NCI-H446 treated with DMSO at 0.1 percent for 48 hours (cell line): ENCODE results near the gene NDUFAB1.
"Not testable (repeated sequence)": the region's sequence is repeated elsewhere in the genome, so short reads cannot be mapped to it uniquely, and the experiment has no call there.

Experiments
- DNase-seq: peaks from one replicate; lab custom pipeline; 2025; lab: John Stamatoyannopoulos, UW

NDUFAB1 gene

DNA sequence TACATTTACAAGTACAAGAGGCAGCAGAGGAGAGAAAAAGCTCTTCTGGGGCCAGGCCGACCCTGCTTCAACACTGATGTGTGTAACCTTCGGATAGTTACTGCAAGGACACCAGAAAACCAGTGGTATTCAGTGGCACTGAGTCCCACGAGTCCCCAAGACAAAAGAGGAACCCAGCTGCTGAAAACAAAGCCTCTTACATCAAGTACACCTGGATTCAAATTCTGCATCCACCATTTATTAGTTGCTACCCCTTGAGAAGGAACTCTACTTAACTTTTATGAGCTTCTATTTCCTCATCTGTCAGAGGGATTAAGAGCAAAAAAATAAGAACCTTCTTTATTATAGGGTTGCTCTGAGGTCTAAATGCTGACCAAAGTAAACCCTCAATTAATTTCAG is 41.6 kb downstream of the NDUFAB1 start:
- DNase-seq, result no peak

DNA sequence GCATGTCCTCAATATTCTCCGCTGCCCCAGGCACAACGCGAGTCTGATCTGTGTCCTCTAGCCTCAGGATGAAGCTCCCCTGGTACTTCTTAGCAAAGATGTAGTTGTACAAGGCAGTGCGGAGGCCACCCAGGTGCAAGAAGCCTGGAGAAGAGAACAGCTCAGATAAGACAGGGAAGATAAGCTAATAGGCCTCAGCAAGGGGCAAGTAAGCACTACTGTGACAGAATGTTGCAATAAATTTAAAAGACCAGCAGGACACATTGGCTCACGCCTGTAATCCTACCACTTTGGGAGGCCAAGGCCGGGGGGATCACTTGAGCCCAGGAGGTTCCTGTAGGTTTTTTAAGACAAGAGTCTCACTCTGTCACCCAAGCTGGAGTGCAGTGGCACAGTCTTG is 44.0 kb downstream of the NDUFAB1 start:
- no peak for DNase-seq

DNA sequence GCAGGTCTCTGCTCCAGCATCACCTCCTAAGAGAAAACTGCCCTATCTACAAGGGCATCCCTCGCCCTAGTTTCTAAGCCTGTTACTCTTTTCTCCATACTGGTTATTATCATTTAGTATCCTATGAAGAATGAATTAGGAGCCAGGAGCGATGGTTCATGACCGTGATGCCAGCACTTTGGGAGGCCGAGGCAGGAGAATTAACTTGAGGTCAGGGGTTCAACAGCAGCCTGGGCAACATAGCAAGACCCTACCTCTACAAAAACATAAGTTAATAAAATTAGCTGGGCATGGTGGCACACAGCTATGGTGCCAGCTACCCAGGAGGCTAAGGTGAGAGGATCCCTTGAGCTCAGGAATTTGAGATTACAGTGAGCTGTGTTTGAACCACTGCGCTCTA is 46.2 kb downstream of the NDUFAB1 start:
- no peak for DNase-seq

DNA sequence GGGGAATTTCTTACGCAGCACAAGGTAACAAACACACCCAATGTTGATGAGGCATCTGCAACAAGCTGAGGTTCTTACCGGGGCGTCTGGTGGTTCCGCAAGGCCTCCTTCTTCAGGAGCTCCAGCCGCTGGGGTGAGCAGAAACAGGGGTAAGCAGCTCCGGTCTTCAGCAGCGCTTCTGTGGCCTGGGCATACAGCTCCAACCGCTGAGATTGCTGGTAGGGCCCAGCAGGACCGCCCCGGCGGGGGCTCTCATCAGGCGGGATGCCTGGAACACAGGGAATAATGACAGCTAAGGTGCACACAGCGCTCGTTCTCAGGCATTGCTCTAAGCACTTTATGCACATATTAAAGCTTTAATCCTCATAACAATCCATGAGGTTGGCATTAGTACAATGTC is 51.7 kb downstream of the NDUFAB1 start:
- DNase-seq, result no peak

DNA sequence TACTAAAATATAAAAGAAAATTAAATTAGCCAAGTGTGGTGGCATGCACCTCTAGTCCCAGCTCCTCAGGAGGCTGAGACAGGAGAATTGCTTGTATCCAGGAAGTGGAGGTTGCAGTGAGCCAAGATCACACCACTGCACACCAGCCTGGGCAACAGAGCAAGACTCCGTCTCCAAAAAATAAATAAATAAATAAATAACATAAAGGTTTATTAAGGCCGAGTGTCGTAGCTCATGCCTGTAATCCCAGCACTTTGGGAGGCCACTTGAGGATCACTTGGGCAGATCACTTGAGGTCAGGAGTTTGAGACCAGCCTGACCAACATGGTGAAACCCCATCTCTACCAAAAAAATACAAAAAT is 55.3 kb downstream of the NDUFAB1 start:
- DNase-seq, result not testable (repeated sequence)

DNA sequence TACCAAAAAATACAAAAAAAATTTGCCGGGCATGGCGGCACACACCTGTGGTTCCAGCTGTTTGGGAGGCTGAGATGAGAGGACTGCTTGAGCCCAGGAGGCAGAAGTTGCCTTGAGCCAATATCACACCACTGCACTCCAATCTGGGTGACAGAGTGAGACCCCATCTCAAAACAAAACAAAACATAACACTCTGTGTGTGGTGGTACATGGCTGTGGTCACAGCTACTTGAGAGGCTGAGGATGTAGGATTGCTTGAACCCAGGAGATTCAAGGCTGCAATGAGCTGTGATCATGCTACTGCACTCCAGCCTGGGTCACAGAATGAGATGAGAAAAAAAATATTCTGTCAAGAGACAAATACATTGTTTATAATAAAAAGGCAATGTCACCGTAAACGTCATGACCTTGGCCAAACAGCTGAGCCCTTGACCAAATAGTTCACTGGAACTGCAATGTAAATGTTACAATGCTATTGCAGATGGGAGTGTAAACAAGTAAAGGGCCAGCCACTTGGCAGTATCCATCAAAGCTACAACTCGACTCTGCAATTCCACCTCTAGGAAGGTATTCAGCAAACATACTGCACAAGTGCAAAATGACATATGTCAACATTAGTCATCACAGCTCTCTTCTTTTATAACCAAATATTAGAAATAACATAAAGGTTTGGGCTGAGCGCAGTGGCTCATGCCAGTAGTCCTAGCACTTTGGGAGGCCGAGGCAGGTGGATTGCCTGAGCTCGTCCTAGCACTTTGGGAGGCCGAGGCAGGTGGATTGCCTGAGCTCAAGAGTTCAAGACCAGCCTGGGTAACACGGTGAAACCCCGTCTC is 55.9 kb downstream of the NDUFAB1 start:
- DNase-seq, result no peak

DNA sequence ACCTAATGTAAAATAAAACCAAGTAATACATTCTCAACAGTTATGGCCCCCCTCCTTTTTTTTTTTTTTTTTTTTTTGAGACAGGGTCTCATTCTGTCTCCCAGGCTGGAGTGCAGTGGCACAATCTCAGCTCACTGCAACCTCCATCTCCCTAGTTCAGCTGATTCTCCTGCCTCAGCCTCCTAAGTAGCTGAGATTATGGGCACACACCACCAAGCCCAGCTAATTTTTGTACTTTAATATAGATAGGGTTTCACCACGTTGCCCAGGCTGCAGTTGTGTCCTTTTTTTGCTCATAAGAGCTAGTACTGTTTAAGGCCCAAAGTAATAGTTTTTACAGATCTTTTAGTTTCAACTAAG is 57.2 kb downstream of the NDUFAB1 start:
- DNase-seq, result no peak

DNA sequence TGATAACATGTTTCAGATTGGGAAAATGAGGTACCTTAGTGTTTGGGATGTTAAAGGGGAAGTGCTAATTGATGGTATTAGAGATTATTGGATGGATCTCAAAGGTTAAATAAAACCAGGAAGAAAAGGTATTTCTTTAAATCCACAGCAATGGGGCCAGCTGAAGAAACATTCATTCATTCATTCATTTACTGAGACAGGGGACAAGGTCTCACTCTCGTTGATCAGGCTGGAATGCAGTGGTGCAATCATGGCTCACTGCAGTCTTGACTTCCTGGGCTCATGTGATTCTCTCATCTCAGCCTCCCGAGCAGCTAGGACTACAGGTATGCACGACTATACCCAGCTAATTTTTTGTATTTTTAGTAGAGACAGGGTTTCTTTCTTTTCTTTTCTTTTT is 58.7 kb downstream of the NDUFAB1 start:
- no peak for DNase-seq

DNA sequence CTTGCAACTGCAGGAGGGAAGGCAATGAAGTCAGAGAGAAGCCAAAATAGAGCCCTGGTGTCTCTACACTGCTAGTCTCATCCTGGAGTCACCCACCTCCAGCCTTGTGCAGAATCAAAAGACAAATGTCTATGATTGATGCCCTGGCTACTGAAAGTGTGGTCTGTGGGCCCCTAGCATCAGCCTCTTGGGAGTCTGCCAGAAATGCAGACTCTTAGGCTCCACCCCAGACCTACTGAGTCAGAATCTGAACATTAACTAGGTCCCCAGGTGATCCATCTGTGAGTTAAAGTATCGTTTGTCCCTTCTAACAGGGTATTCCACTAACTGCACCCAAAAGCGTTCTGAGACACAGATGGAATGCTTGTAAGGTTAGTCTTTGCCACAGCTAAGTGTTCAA is 60.2 kb downstream of the NDUFAB1 start:
- no peak for DNase-seq

DNA sequence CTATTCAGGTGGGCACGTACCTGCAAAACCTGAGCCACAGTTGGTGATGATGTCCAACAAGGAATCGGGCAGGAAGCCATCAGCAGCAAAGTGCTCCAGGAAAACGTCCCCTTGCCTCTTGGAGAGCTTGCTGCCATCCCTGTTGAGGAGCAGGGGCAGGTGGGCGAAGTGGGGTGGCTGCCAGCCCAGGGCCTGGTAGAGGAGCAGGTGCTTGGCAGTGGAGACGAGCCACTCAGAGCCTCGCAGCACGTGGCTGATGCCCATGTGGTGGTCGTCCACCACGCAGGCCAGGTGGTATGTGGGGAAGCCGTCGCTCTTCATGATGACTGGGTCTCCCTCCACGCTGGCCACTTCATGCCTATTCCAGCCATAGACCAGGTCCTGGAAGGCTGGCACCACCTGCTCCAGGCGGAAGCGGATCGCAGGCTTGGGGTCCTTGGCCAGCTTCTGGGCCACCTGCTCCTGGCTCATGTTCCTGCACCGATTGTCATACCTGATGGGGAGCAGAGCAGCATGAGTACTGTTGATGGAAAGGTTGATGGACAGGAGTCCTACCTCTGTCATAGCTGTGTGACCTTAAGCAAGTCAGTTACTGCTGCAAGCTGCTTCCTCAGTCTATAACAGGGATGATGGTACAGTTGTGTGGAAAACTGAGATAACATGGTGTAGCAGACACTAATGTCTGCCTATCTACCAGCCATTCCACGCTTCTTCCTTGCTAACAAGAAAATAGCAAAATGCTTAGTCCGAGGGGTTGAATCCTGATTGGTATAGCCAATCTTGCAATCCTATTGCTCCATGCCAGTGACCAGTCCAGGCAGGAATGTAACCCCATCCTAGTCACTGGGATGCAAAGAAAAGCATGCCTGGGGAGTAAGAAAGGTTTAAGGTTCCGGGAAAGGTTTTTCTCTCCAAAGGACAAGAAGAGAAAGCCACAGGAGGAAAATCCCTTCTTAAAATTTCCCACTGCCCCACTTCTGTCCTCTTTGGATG is 61.0 kb downstream of the NDUFAB1 start:
- no peak for DNase-seq

DNA sequence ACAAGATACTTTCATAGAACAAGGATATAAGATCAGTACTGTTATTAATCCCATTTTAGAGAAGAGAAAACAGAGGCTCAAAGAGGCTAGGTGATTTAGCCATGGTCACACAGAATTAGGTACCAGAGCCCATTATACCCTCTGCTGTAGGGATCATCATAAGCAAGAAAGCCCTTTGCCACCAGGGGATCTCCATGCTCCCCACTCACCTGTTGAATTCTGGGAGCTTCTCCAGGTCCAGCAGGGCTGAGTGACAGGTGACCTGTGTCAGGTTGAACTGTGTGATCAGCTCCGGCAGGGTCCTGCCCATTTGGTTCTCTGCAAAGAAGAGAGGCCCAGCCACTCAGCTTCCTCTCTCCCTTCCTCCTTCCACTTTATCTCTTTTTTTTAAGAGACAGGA is 63.7 kb downstream of the NDUFAB1 start:
- DNase-seq, result no peak
